Measurements from ENCODE around the gene AMFR. TPM values are rescaled to one million over a fixed set of nuclear protein-coding genes. Genes with fewer than 3 reads are reported as not detected.

Gene AMFR
- total RNA-seq, 1 donor from 2014 or later = 66.4 TPM

DNA sequence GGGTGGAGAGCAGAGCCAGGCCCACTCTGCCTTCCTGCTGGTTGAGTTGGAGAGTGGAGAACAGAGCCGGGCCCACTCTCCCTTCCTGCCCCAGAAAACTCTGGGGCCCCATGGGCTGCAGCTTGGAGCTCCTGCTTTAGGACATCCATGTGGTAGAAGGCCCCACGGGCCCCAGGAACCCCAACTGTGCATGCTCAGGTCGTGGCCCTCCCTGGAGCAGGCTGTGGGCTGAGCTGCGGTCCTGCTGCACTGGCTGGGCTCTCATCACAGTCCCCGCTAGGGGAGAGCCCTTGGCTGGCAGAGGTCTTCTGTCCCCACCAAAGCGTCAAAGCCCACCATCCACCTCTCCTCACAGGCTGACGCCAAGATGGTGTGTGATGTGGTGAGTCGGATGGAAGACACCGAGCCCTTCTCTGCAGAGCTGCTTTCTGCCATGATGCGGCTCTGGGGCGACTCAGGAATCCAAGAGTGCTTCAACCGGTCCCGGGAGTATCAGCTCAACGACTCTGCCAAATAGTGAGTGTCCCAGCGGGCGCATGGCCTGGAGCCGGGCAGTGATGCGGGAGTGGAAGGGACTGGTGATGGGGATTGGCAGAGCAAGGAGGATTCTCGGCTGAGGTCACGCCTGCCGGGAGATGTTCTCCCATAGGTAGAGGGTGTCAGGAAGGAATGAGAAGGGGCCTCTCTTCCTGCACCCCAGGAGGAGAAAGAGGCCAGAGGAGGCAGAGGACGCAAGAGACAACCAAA is 96.9 kb downstream of the AMFR start:
- Mint-ChIP-seq H3K27me3 (ENCODE audit: low read depth) (no peaks in the 10 kb centered on the region), H3K36me3 (ENCODE audit: low read depth) (no peaks in the 10 kb centered on the region), H3K27ac (ENCODE audit: unreplicated experiment) (peak overlapping the region; percentile 58), H3K9me3 (no peaks in the 10 kb centered on the region), H3K4me3 (no peak overlapping the region), H3K4me1 (no peaks in the 10 kb centered on the region)
- DNase-seq (ENCODE audit: low read depth, low spot score) = no peak
- TF ChIP-seq, protein P1, sequence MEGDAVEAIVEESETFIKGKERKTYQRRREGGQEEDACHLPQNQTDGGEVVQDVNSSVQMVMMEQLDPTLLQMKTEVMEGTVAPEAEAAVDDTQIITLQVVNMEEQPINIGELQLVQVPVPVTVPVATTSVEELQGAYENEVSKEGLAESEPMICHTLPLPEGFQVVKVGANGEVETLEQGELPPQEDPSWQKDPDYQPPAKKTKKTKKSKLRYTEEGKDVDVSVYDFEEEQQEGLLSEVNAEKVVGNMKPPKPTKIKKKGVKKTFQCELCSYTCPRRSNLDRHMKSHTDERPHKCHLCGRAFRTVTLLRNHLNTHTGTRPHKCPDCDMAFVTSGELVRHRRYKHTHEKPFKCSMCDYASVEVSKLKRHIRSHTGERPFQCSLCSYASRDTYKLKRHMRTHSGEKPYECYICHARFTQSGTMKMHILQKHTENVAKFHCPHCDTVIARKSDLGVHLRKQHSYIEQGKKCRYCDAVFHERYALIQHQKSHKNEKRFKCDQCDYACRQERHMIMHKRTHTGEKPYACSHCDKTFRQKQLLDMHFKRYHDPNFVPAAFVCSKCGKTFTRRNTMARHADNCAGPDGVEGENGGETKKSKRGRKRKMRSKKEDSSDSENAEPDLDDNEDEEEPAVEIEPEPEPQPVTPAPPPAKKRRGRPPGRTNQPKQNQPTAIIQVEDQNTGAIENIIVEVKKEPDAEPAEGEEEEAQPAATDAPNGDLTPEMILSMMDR (conservative IDR thresholded peaks at IDR 0.05) = no peak

DNA sequence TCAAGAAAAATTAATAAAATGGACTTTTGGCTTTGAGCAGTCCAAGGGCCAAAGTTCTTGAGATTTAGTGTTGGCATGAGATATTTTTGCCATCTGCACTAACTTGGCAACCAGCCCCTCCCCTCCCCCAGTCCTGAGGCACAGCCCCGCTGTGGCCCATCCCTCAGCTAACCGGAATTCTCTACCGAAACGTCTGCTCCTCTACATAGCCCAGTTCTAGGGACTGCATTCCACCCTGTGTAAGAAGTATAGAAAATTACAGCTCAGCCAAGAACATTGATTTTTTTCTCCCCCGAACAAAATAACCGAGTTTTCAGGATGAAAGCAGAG is 97.5 kb downstream of the AMFR start:
- TF ChIP-seq, protein P1 (conservative IDR thresholded peaks at IDR 0.05) = no peak
- Mint-ChIP-seq H3K27ac (ENCODE audit: unreplicated experiment) (no peak overlapping the region), H3K27me3 (ENCODE audit: low read depth) (no peaks in the 10 kb centered on the region), H3K9me3 (no peaks in the 10 kb centered on the region), H3K36me3 (ENCODE audit: low read depth) (no peaks in the 10 kb centered on the region), H3K4me3 (no peak overlapping the region), H3K4me1 (no peaks in the 10 kb centered on the region)
- DNase-seq (ENCODE audit: low read depth, low spot score) = no peak

DNA sequence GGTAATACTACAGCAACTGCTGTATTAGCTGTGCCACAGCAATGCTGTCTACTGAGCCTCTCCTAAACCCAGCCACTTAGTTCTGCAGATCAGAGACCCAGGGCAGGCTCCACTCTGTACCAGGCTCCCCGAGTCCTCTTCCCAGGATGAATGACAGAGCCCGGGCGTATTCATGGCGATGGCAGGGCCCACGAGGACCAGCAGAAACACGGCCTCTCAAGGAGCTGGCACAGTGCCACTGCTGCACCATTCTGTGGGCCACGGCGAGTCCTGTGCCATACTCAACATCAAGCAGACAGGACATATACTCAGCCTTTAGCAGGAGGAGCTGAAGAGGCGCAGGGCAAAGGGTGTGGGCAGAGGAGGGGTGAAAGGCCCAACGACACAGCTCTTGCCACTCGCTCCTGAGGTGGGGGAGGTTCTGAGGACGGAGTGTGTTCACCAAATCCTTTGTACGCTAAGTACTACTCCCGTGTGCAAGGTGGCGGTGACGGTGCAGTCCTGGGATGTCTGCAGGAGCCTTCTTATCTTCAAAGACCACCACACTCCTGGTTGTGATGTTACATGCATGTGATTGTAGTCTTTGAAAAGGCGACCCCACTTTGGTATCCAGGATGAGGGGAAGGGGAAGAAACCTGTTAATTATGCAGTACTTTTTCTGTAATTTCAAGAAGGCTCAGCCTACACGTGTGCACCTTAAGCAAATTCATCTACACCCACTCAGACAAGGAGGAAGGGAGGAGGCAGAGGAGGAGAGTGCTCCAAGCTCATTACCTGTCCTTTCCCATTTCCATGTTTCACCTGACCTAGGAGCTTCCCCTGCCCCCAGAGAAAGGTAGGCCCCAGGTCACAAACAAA is 98.0 kb downstream of the AMFR start:
- no peak for DNase-seq (ENCODE audit: low read depth, low spot score)
- Mint-ChIP-seq H3K27ac (ENCODE audit: unreplicated experiment) (no peak overlapping the region), H3K9me3 (no peaks in the 10 kb centered on the region), H3K4me1 (no peaks in the 10 kb centered on the region), H3K4me3 (no peak overlapping the region), H3K36me3 (ENCODE audit: low read depth) (no peaks in the 10 kb centered on the region), H3K27me3 (ENCODE audit: low read depth) (no peaks in the 10 kb centered on the region)
- TF ChIP-seq, protein P1 (conservative IDR thresholded peaks at IDR 0.05) = no peak

DNA sequence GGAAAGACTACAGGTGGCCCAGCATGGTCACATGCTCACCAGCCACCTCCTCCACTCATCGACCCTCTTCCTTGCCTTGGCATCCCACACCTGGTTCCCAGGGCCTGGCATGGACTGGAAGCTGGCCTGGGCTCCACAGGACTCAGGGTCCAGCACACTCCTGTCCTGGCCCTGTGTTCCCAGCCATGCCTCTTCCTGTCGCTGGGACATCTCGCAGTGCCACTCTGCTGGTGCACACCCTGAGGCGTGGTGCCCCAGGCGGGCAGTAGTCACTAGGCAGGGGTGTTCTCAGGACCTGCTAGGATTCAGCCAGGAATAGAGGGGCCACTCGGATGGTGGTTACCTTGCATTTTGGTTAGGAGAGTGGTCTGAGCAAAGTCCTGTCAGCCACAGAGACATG is 99.4 kb downstream of the AMFR start:
- Mint-ChIP-seq H3K4me3 (no peak overlapping the region), H3K9me3 (no peaks in the 10 kb centered on the region), H3K27ac (ENCODE audit: unreplicated experiment) (no peak overlapping the region), H3K27me3 (ENCODE audit: low read depth) (no peaks in the 10 kb centered on the region), H3K36me3 (ENCODE audit: low read depth) (no peaks in the 10 kb centered on the region), H3K4me1 (no peaks in the 10 kb centered on the region)
- TF ChIP-seq, protein P1 (conservative IDR thresholded peaks at IDR 0.05) = no peak
- no peak for DNase-seq (ENCODE audit: low read depth, low spot score)

DNA sequence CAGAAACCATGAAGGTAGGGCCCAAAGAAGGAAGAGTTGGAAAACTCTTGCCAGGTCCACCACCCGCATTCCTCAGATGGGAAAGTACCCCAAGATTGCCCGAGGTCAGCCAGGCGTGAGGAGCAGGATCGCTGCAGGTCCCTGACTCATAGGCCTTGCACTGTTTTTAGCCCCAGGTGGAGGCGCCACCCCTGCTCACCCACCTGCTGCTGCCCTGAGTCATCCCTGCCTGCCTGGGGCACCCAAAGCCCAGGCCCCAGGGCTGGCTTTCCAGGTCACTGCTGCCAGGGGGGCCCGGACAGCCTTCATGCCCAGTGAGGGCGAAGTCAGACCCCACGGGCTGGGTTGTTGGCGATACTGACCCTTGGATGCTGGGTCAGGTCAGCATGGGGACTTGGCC is 100.9 kb downstream of the AMFR start:
- TF ChIP-seq, protein P1 (conservative IDR thresholded peaks at IDR 0.05) = no peak
- H3K4me3 Mint-ChIP-seq = no peak overlapping the region
- H3K4me1 Mint-ChIP-seq = no peaks in the 10 kb centered on the region
- no peaks in the 10 kb centered on the region for H3K36me3 Mint-ChIP-seq (ENCODE audit: low read depth)
- no peaks in the 10 kb centered on the region for H3K9me3 Mint-ChIP-seq
- no peak overlapping the region for H3K27ac Mint-ChIP-seq (ENCODE audit: unreplicated experiment)
- H3K27me3 Mint-ChIP-seq (ENCODE audit: low read depth) = no peaks in the 10 kb centered on the region
- no peak for DNase-seq (ENCODE audit: low read depth, low spot score)
